Keratinocyte (primary cell): ENCODE results near the gene CRACR2A. TPM values are rescaled to one million over a fixed set of nuclear protein-coding genes. Genes with fewer than 3 reads are reported as not detected.

Experiments used
- DNase-seq: peaks from one replicate; pipeline ENCODE4 v3.0.0-alpha.2; 2011; ENCODE audit warnings: low read depth, missing footprints, low spot score
- FAIRE-seq: peaks from 2 replicates; lab custom pipeline; 2011; peaks lifted over from hg19 to GRCh38; lab: Jason Lieb, UNC
- H2AFZ ChIP-seq: 2 replicates; pipeline ENCODE4 v1.6.0; 2012; ENCODE audit warnings: low read length, control low read depth, inconsistent platforms; ENCODE audit not compliant: control insufficient read depth
- H3K27ac ChIP-seq: 2 replicates; pipeline ENCODE4 v1.5.1; 2011; ENCODE audit warnings: low read length; ENCODE audit not compliant: control insufficient read depth, insufficient read depth
- H3K27me3 ChIP-seq: 3 replicates; pipeline ENCODE4 v1.6.0; 2011; ENCODE audit warnings: low read length; ENCODE audit not compliant: control insufficient read depth, insufficient read depth; ENCODE audit errors: extremely low read depth
- H3K36me3 ChIP-seq, 2 experiments: 2 replicates in 1 of 2; 3 replicates in 1 of 2; pipeline ENCODE4 v1.5.1; 2011; ENCODE audit warnings: low read length in 2 of 2, mild to moderate bottlenecking in 1 of 2; ENCODE audit not compliant: control insufficient read depth in 2 of 2, insufficient read depth in 2 of 2; ENCODE audit errors: extremely low read depth in 1 of 2
- H3K4me1 ChIP-seq: 3 replicates; pipeline ENCODE4 v1.5.1; 2011; ENCODE audit warnings: low read length; ENCODE audit not compliant: control insufficient read depth, insufficient read depth; ENCODE audit errors: extremely low read depth
- H3K4me2 ChIP-seq: 3 replicates; pipeline ENCODE4 v1.6.0; 2011; ENCODE audit warnings: low read depth, low read length; ENCODE audit not compliant: control insufficient read depth, insufficient read depth; ENCODE audit errors: extremely low read depth
- H3K4me3 ChIP-seq, 3 experiments: fragments of 200-600 bp in 1 of 3; sonication (generic) in 1 of 3; 2 replicates in 2 of 3; 3 replicates in 1 of 3; pipeline ENCODE4 v1.5.1; 2011 to 2016; ENCODE audit warnings: low read length in 3 of 3, mild to moderate bottlenecking in 3 of 3, control low read depth in 2 of 3, inconsistent platforms in 1 of 3, low read depth in 1 of 3, mixed read lengths in 1 of 3, mixed run types in 1 of 3, moderate library complexity in 1 of 3; ENCODE audit not compliant: control insufficient read depth in 2 of 3, insufficient read depth in 2 of 3; ENCODE audit errors: extremely low read depth in 1 of 3
- H3K79me2 ChIP-seq: 2 replicates; pipeline ENCODE4 v1.6.0; 2012; ENCODE audit warnings: low read length; ENCODE audit not compliant: control insufficient read depth, insufficient read depth
- H3K9ac ChIP-seq: 3 replicates; pipeline ENCODE4 v1.6.0; 2011; ENCODE audit warnings: low read length; ENCODE audit not compliant: control insufficient read depth, insufficient read depth; ENCODE audit errors: extremely low read depth
- H3K9me1 ChIP-seq: 3 replicates; pipeline ENCODE4 v1.6.0; 2011; ENCODE audit warnings: low read length; ENCODE audit not compliant: control insufficient read depth, insufficient read depth; ENCODE audit errors: extremely low read depth
- H3K9me3 ChIP-seq: 2 replicates; pipeline ENCODE4 v1.5.1; 2012; ENCODE audit warnings: low read depth, low read length; ENCODE audit not compliant: control insufficient read depth
- H4K20me1 ChIP-seq: 3 replicates; pipeline ENCODE4 v1.6.0; 2011; ENCODE audit warnings: low read length; ENCODE audit not compliant: control insufficient read depth, insufficient read depth; ENCODE audit errors: extremely low read depth
- CTCF ChIP-seq, 3 experiments: IDR thresholded peaks in 1 of 3; conservative IDR thresholded peaks in 1 of 3; optimal IDR thresholded peaks in 1 of 3; 2 replicates in 2 of 3; 3 replicates in 1 of 3; pipeline versions ENCODE3 to v1.5.1; 2011; ENCODE audit warnings: low read length in 3 of 3, mild to moderate bottlenecking in 3 of 3, moderate library complexity in 2 of 3, control low read depth in 1 of 3, inconsistent platforms in 1 of 3; ENCODE audit not compliant: insufficient read depth in 2 of 3; ENCODE audit errors: extremely low read depth in 1 of 3
- EZH2 ChIP-seq: IDR thresholded peaks from one replicate; pipeline ENCODE4 v1.6.1; 2012; ENCODE audit warnings: inconsistent platforms, mild to moderate bottlenecking, low read length, moderate library complexity
- dilution Hi-C: fragments of 300-500 bp; cut with MboI; formaldehyde crosslinking; loops from one replicate; pipeline ENCODE4 v1.7.0; 2020; ENCODE audit warnings: low sequenced_read_pairs; ENCODE audit not compliant: extremely low pct_ligation_motif_present
- polyA plus RNA-seq, 5 experiments: library from polyadenylated mRNA; depleted of rRNA in 3 of 5; stranded (reverse) in 3 of 5; stranded (forward) in 1 of 5; unstranded in 1 of 5; fragments of >200 nt; gene quantifications; 1 replicate in 1 of 5; 2 replicates in 3 of 5; 3 replicates in 1 of 5; pipeline versions ENCODE4 v1.2.1 to v1.2.3, GENCODE V29; 2011 to 2012; ENCODE audit warnings: missing spikeins in 2 of 5, low read depth in 1 of 5, low replicate concordance in 1 of 5

The CRACR2A gene
- polyA plus RNA-seq, 1 donor (not counting 4 experiments of a cell fraction or from before 2014, with no cell fraction given) = 0.30 TPM

- Histone ChIP-seq H4K20me1 (no peaks in the 10 kb centered on the region), H3K4me3 (no peak overlapping the region), H3K27ac (no peak overlapping the region), H3K9me1 (no peaks in the 10 kb centered on the region), H3K27me3 (peaks cover 28% of the 10 kb centered on the region), H3K9ac (no peak overlapping the region), H3K9me3 (no peaks in the 10 kb centered on the region), H3K79me2 (no peaks in the 10 kb centered on the region), H2AFZ (no peak overlapping the region), H3K4me2 (no peak overlapping the region), H3K4me1 (peaks cover 3% of the 10 kb centered on the region), H3K36me3 (no peaks in the 10 kb centered on the region)
- dilution Hi-C loops = no loop called here
- TF ChIP-seq EZH2 (no peak), CTCF (optimal IDR thresholded peaks at IDR 0.05 in 1 of 3, IDR thresholded peaks at IDR 0.05 in 1 of 3, conservative IDR thresholded peaks at IDR 0.05 in 1 of 3; ENCODE audit: extremely low read depth in 1 of 3, insufficient read depth in 2 of 3, low read length in 3 of 3) (no peak)
- DNase-seq (no peak), FAIRE-seq (no peak)
Measured at GRCh38 chr12:3607821-3608220, 145.1 kb downstream of the CRACR2A start.

- no peak for FAIRE-seq
- H3K4me2 ChIP-seq = no peak overlapping the region
Measured at GRCh38 chr12:3607039-3607720, 145.7 kb downstream of the CRACR2A start.

More at GRCh38 chr12:3607039-3607720, 145.7 kb downstream of the CRACR2A start:
- TF ChIP-seq EZH2 = no peak
- H3K9ac ChIP-seq = no peak overlapping the region
- no peaks in the 10 kb centered on the region for H3K9me1 ChIP-seq
- no peak overlapping the region for H2AFZ ChIP-seq
- dilution Hi-C loops = no loop called here
- no peaks in the 10 kb centered on the region for H3K36me3 ChIP-seq
- H3K27ac ChIP-seq = no peak overlapping the region
- no peaks in the 10 kb centered on the region for H3K9me3 ChIP-seq
- H3K79me2 ChIP-seq = no peaks in the 10 kb centered on the region
- DNase-seq = no peak
- no peak overlapping the region for H3K4me3 ChIP-seq
- peaks cover 28% of the 10 kb centered on the region for H3K27me3 ChIP-seq
- peaks cover 3% of the 10 kb centered on the region for H3K4me1 ChIP-seq
- H4K20me1 ChIP-seq = no peaks in the 10 kb centered on the region
